HG02798 (cell line): ENCODE measurements around the gene POTEM.
"Not testable (repeated sequence)": the region's sequence is repeated elsewhere in the genome, so short reads cannot be mapped to it uniquely, and the experiment has no call there.

ENCODE experiments used
- ATAC-seq: cut with Tn5 transposase; IDR thresholded peaks from one replicate; pipeline ENCODE4 v1.9.1; 2021; ENCODE audit warnings: mild to moderate bottlenecking; ENCODE audit not compliant: unreplicated experiment, poor library complexity

The POTEM gene

DNA sequence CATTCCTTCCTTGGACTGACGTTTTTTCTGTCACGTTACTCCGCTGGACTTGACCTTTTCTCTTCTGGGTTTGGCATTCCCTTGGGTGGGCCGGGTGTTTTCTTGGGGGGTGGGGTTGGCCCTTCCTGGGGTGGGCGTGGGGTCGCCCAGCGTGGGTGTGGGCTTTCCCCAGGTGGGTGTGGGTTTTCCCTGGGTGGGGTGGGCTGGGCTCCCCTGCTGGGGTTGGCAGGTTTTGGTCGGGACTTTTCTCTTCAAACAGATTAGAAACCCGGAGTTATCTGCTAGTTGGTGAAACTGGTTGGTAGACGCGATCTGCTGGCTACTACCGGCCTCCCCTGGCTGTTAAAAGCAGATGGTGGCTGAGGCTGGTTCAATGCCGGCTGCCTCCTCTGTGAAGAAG is at the start of gene POTEM:
POTEM (plus strand) TSS at position 301 of the 400 bp plus-strand sequence; CDS start at position 353, 52 bp downstream.
- ATAC-seq: not testable (repeated sequence)

DNA sequence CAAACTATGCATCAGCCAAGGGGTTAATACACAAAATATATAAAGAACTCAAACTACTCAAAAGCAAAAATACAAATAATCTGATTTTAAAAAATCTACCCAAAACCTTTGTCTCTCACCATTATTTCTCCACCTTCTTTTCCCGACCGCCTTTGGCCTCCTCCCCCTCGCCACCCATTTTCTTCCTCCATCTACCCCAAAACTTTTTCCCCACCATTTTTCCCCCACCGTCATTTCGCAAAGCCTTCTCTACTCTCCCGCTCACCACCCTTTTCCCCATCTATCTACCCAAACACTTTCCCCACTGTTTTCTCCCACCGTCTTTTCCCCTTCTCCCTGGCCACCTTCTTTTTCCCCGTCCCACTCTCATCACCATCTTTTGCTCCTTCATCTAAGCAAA is 48.9 kb upstream of the POTEM start:
- not testable (repeated sequence) for ATAC-seq

DNA sequence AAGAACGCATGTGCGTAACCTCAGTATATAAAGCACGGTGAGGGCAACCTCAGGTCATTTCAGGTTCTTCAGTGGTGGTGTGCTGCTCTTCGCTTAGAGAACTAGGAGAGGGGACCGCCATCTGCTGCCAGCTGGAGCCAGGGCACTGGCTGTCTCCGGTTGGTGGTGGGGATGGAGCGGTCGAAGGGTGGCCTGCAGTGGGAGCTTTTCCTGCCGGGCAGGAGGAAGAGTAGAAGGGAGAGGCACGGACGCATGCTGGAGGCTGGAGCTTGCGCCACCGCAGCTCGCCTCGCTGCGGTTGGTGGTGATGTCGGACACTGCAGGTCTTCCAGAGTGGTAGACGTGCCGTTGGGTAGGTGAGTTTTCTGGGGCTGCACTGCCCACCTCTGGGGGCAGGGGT is 47.2 kb upstream of the POTEM start:
- ATAC-seq: not testable (repeated sequence)

DNA sequence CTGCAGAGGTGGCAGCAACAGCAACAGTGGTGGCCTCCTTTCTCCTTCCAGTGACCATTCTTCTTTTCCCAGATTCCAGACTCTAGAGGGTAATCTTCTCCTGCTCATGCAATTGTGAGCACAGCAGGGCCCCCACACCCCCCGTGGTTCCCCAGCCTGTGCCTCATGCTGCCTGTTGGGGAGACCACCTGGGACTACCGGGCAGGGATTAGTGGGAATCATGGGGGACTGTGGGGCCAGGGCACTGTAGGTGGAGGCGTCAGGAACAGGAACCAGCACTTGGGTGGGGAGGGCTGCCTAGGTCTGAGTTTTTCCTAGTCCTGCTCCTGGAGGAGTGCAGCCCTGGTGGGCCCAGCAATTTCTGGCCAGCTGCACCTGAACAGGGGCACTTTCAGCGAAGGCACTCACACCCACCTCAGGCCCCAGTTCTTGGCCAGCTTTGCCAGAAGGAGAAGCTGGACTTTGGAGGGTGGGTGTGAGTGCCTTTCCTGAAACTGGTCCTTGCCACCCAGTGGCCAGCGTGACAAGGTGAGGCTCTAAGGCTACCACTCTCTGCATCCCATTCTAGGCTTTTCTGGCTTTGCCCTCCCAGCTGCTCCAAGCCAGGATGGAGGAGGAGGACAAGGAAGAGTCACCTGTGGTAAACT is 46.1 kb upstream of the POTEM start:
- ATAC-seq: not testable (repeated sequence)

DNA sequence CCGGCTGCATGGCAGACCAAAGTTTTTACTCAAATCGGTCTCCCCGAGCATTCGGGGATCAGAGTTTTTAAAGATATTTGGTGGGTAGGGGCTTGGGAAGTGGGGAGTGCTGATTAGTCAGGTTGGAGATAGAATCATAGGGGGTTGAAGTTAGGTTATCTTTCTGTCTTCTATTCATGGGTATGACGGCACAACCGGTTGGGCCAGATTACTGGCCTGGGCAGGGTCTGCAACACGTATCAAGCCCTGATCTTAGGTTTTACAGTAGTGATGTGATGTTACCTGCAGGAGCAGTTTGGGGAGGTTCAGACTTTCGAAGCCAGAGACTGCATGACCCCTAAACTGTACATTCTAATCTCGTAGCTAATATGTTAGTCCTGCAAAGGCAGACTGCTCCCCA is 30.4 kb upstream of the POTEM start:
- not testable (repeated sequence) for ATAC-seq

DNA sequence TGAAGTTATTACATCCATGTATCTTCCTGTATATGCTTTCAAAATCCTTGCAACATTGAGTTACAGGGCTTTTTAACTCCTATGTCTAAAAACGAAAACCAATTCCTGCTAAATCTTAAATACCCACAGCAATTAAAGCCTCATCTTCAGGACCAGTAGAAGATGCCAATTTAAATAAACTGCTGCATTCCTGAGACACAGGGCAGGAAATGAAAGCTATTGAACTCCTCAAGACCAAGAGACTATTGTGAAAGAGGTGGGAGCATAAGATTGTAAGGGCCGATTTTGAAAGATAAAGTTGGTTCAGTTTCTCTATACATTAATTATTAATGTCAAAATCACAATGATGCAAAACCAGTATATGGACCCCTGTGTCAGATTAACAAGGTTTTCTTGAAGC is 28.5 kb upstream of the POTEM start:
- not testable (repeated sequence) for ATAC-seq

DNA sequence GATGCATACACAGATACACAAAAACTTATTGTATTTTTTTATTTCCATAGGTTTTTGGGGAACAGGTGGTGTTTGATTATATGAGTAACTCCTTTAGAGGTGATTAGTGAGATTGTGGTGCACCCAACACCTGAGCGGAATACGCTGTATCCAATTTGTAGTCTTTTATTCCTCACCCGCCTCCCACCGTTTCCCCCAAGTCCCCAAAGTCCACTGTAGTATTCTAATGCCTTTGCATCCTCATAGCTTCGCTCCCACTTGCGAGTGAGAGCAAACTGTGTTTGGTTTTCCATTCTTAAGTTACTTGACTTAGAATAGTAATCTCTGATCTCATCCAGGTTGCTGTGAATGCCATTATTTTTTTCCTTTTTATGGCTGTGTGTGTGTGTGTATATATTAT is 17.3 kb upstream of the POTEM start:
- ATAC-seq: not testable (repeated sequence)

DNA sequence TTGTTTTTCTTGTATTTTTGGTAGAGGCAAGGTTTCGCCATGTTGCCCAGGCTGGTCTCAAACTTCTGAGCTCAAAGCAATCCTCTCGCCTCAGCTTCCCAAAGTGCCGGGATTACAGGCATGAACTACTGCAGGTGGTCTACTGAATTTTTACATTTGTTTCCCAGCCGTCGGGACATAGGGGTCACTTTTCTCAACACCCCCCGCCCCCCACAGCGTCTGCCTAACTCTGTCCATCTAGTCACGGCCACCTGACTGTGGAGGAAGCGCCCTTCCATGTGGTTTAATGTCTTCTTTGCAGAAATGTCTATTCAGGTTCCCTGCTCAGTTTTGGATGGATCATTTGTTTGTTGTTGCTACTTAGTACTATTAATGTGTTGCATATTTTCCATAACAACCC is 14.1 kb upstream of the POTEM start:
- ATAC-seq: not testable (repeated sequence)

DNA sequence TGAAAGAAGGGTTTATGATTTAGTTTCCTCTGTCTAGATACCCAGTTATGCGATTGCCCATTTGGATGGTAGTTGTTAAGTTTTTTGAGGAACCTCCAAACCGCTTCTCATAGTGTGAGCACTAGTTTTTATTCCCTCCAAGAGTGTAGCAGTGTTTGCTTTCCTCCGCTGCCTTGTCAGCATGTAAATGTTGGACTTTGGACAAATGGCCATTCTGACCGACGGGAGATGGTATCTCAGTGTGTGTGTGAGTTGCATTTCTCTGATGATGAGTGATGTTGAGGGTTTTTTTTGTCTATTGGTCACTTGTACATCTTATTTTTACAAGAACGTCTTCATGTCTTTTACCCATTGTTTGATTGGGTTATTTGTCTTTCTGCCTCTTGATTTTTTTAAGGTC is 11.4 kb upstream of the POTEM start:
- ATAC-seq: not testable (repeated sequence)

DNA sequence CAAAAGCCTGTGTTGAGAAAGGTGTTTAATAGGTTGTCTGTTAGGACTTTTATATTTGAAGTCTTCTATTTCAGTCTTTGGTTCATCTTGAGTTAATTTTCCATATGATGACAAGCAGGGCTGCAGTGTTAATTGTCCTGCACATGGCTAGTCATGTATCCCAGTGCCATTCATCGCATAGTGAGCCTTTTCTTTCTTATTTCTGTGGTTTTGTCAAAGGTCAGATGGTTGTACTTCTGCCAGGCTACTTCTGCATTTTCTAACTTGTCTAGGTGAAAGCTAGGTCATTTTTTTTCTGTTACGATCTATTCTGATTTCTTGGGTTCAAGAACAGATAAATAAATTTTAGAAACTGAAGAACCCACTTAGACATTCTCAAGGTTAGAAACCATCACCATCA is 5.7 kb upstream of the POTEM start:
- not testable (repeated sequence) for ATAC-seq

DNA sequence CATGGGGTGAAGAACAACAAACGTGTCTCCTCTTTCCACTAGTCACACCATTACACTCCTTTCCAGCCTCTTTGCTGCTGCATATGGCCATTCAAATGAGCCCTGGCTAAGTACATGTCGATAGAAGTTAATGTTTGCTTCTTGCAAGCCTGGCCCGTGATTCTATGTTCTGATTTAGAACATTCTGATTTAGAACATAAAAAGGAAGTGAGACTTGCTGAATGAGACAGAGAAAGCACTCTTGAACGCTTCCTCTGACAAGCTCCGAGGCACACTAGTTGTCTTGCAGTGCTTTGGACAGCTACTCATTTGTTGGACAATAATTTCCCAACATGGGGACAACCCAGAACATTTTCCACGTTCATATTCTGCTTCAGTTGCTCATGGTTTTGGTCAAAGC is 5.1 kb upstream of the POTEM start:
- ATAC-seq: peak; percentile 50

DNA sequence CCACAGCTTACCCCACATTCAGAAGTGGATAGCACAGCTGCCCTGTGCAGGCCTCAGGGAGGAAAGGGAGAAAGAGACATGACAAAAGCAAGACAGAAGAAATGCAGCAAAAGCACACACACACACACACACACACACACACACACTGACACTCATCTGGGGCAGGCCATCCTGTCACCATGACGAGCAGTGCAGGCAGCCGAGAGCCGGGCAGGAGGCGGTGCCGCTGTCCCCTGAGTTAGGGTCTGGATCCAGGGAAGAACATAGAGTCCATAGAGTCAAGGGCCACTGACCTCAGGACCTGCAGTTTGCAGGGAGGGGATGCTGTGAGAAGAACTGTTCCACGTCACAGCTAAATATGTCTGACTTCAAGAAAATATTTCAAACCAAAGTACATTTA is 4.0 kb upstream of the POTEM start:
- not testable (repeated sequence) for ATAC-seq

DNA sequence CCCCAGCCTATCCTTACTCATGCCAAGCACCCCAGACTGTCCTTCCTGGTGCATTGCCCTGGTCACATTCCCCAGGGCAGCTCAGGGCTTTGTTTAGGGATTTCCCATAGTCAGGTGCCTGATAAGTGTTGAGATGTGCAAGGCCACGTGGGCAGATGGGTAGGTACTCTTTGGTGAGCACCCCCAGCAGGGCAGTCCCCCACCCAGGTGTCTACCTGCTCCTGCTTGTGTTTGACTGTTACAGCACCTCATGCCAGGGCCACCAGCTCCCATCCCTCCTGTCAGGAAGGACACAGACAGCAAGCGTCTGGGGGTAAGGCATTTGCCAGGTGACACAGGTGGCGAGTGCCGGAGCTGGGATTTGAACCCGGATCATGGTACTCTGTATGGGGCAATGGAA is 2.4 kb upstream of the POTEM start:
- ATAC-seq: not testable (repeated sequence)

DNA sequence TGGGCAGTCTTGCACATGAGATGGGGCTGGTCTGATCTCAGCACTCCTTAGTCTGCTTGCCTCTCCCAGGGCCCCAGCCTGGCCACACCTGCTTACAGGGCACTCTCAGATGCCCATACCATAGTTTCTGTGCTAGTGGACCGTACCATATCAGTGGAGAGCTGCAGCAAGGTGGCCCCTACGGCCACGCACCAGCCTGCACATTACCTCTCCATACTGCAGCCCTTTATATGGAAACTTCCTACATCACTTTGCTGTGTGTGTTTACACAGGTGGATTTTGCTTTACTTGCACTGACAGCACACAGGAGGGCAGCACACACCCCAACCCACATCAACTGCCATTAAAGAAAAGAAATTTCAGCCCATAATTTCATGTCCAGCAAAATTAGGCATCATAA is 35.3 kb downstream of the POTEM start:
- not testable (repeated sequence) for ATAC-seq

DNA sequence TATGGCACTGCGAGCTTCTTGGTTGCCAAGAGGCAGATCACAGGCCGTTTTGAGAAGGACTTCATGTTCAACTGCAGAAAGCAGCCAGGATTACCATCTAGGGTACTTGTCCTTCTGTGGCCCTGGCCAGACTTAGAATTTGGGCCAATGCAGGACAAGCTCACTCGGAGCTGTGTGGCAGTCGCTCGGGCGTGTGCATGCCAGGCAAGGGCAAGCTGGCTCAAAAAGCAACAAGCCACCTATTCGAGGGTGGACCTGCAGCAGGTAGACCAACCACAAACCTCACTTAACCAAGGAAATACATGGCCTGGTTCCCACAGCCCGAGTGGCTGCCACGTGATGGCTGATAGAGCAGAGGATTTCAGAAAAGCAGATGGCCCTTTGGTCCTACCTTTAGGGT is 39.3 kb downstream of the POTEM start:
- not testable (repeated sequence) for ATAC-seq

DNA sequence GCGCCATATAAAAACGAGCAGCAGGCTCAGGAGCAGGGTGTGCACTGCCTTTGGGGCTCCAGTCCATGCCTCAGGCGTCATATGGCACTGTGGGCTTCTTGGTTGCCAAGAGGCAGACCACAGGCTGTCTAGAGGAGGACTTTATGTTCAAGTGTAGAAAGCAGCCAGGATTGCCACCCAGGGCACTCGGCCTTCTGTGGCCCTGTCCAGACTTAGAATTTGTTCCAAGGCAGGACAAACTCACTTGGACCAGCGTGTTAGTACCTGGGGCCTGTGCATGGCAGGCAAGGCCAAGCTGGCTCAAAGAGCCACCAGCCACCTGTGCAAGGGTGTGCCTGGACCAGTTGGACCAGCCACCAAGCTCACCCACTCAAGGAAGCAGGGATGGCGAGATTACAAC is 40.4 kb downstream of the POTEM start:
- ATAC-seq: not testable (repeated sequence)

DNA sequence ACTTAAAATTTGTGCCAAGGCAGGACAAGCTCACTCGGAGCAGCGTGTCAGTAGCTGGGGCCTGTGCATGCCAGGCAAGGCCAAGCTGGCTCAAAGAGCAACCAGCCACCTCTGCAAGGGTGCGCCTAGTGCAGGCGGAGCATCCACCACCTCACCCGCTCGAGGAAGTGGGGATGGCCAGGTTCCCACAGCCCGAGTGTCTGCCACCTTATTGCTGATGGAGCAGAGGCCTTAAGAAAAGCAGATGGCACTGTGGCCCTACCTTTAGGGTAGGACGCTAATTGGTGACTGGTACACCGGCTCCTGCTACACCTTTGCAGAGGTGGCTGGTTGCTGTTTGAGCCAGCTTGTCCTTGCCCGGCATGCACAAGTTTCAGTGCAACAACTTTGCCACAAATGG is 43.8 kb downstream of the POTEM start:
- ATAC-seq: not testable (repeated sequence)

DNA sequence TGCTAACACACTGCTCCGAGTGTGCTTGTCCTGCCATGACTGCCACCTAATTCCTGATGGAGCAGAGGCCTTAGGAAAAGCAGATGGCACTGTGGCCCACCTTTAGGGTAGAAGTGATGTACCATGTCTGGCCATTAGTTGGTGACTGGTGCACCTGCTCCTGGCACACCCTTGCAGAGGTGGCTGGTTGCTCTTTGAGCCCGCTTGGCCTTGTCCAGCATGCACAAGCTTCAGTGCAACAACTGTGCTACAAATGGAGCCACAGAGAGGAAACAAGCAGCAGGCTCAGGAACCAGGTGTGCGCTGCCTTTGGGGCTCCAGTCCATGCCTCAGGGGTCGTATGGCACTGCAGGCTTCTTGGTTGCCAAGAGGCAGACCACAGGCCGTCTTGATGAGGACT is 44.5 kb downstream of the POTEM start:
- not testable (repeated sequence) for ATAC-seq

DNA sequence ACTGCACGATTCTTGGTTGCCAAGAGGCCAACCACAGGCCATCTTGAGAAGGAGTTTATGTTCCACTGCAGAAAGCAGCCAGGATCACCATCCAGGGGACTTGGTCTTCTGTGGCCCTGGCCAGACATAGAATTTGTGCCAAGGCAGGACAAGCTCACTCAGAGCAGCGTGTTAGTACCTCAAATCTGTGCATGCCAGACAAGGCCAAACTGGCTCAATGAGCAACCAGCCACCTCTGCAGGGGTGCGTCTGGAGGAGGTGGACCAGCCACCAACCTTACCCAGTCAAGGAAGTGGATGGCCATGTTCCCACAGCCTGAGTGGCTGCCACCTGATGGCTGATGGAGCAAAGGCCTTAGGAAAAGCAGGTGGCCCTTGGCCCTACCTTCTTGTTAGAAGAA is 48.0 kb downstream of the POTEM start:
- ATAC-seq: not testable (repeated sequence)

DNA sequence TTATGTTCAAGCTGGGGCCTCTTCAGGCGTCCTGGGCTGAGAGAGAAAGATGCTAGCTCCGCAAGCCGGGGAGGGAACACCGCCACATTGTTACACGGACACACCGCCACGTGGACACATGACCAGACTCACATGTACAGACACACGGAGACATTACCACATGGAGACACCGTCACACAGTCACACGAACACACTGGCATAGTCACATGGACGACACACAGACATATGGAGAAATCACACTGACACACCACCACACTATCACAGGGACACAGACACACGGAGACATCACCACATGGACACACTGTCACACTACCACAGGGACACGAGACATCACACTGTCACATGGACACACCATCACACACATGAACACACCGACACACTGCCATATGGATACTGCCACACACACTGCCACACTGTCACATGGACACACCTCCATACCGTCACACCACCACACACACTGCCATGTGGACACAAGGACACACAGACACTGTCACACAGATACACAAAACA is 57.9 kb downstream of the POTEM start:
- not testable (repeated sequence) for ATAC-seq

DNA sequence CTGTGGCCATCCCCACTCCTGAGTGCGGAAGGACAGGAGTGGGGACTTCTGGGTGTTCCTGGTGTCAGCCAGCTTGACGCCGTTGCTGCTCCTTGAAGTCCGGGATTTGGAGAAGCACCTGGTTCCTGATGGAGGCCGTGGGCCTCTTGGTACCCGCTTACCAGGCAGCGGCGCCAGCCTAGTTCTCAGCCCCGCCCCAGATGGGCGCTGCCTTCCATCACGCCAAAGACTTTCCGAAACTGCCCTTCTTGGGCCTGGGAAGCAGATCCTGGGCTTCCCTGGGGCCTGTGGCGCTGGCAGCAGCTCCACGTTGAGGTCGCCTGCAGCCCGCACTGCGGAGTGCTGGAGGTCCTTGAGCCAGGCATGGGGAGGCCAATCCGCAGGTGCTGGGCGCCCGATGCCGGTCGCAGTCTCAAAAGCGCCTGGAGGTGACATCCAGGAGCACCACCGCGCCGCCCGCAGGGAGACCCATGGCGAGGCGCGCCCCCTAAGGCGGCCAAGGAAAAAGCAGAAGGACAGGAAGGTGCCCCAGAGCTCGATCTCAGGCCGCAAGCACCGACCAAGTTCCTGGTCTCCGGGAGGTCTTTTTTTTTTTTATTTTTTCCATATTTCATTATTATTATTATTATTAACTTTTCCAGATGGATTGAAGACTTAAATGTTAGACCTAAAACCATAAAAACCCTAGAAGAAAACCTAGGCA is 59.6 kb downstream of the POTEM start:
- ATAC-seq: not testable (repeated sequence)

DNA sequence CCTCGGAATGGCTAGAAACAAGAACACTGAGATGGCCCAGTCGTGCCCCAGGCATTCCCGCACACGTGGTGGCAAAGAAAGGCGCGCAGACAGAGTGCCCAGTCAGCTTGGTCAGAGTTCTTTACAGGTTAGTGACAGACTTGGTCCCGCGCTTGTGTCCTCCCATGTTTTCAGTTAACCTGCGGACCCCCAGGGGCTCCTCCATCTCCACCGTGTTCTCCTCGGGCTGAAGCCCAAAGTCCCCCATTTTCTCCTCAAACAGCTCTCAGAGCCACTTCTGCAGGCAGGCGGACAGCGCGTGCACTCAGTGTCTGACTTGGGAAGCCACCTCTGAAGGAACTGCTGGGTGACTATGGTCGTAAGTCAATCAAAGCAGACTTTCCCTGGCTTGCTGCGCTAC is 60.7 kb downstream of the POTEM start:
- ATAC-seq: not testable (repeated sequence)
